ENCODE results near the gene OPCML. TPM values are rescaled to one million over a fixed set of nuclear protein-coding genes. Genes with fewer than 3 reads are reported as not detected.

OPCML gene
- total RNA-seq, 1 experiment from 2014 or later, result not detected

DNA sequence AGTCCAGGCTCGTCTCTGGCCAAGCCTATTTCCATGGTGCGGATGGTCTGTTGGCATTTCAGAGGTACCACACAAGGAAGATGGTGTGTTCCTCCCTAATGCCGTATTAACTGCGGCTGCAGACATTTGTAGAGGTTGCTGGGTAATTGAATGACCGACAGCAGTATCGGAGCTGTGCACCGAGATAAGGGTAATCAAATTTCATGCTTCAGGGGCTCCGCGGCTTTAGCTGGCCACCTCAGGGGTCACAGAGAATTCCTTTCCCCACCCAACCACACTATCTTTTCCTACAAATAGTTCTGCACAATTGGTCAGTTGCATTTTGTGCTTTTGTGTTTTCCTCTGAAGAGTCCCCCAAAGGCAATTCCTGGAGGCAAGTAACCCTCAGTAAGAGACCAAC lies 297.4 kb downstream of the OPCML start:
- DNase-seq (ENCODE audit: low read depth), result no peak

DNA sequence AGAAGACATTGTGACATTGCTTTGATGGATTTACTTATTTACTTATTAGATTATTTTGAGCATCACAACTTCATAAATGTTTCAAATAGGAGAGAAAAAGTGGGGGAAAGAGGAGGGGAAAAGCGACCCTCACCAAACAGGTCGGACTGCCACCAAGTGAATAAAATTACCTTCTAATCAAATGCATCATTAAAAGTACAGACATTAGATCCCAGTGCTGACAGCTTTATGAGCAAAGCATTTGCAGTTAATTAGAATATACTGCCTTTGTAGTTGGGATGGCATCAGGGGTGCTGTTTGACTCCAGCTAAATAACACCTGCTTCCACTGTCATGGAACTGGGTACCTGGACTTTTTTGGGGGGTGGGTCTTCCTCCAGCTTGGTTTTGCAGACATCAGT lies 299.6 kb downstream of the OPCML start:
- DNase-seq (ENCODE audit: low read depth), result no peak

DNA sequence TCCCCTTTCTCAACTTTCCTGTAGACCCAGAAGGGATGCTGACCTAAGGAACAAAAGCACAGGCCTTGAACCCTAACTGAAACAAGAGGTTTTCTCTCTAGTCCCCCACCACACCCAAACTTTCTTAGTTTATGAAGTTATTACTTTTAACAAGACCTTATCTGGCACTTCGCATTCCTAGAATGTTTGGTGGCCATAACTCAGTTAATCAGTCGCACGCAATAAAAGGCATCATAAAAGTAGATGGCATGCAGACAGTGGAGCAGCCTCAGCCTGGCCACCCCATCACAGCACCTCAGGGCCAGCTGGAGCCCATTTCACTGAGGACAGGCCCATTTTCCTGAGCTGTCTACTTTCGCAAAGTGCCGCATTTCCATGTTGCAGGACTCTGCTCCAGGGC lies 301.9 kb downstream of the OPCML start:
- DNase-seq (ENCODE audit: low read depth), result peak; percentile 33

DNA sequence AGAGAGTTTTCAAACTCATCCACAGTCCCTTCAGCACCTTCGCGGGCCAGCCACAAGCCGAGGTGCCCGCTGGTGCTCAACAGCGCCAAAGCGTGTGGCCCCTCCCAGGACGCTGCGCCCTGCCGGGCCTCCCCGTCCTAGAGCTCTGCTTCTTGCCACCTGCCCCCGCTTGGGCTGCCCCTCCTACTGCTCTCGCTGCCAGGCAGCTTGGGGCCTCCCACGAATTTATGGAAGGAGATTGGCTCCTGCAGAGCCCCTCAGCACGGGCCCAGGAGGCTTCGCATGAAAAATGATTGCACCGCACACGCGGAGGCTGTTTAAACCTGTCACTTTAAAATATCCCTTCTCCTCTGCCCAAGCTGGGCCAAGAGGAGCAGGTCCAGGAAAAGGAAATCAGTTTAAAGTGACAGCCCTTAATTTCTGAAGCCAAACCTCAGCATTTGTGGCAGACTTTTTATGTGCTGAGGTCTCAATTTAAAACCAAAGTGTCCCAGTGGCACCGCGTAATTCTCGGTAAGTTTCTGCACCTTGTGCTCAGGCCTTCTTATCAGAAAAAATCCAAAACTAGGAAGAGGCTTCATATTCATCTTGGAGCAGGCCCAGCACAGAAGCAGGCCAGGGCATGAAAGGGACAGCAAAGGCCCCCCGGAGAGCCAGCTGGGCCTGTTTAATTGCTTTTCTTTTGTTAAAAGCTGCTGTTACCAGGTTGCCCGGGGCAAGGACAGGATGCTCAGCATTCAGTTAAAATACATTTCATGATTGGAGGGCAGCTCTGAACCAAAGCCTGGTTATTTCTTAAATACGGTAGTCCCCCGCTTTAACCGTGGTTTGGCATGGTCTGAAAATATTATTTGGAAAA lies 303.6 kb downstream of the OPCML start:
- DNase-seq (ENCODE audit: low read depth), result peak; percentile 33

DNA sequence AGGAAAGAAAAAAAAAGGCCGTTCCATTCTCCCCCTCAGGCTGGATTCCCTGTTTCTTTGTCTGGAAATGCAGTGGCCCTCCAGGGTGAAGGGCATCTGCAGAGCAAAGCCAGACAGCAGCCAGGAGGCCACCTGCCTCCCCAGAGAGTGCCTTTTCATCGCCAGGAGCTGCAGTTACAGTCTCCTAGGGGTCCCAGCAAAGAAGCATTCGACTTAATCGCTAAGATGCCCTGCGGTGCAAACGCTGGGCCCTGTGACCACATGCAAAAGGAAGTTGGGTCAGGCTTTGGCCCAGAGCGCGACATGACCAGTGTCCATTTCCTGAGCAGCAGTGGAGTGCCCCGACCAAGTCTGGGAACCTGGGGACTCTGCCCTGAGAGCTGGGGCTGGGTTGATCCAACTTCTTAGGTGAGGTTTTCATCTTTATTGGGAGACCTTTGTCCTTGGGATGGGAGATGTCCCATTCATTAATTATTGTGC lies 304.6 kb downstream of the OPCML start:
- no peak for DNase-seq (ENCODE audit: low read depth)

DNA sequence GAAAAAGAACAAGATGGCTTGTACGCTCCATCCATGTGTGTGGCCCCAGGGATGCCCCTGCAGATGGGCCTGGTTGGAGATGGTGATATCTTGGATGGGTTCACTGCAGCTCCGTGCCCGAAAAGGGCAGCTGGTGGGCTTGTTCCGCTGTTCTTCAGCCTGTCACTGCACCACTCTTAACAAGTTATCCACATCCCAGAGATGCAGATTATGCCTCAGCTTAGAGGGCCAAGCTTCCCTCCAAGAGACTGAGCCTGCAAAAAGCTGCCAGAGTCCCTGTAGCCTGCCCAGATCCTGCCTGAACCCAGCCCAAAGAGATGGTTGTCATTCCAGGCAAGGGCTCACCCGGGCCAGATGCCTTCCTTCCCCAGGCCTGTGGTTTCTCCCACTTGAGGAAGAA lies 308.0 kb downstream of the OPCML start:
- DNase-seq (ENCODE audit: low read depth), result no peak

DNA sequence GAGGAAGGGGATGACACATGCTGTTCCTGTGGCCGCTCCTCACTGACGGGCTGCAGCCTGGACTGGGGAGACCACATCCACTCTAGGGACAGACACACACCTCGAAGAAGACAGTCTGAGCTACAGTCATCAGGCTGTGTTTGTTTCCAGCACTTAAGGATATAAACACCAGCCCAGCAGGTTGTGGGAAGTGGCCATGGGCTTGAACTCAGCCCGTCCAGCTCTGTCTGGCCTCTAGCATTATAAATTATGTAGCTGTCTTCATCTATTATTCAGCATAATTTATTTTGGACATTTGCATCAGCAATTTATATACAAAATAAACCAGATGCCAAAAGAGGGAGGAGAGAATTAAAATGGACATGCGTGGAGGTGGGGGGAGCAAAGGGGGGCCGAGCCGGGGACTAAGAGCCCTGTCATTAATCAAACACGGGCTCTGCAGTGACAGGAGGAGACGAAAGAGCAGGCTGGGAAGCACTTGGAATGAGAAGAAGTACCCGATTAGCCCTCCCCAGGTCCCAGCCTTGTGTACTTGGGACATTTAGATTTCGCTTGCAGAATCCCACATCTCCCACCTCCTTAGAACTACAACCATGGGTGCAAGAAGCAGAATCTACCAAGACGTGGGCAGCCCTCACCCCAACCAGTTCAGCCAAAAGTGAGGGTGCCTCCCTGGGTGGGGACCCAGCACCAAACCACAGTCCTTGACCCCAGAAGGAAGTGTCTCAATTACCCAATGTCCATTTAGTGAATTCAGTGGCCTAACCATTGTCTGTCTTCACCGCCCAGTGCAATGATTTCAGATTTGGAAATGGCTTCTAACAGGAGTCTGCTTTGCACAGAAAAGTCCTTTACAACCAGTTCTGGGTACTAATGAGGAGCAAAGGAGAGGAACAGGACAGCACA lies 309.6 kb downstream of the OPCML start:
- no peak for DNase-seq (ENCODE audit: low read depth)

DNA sequence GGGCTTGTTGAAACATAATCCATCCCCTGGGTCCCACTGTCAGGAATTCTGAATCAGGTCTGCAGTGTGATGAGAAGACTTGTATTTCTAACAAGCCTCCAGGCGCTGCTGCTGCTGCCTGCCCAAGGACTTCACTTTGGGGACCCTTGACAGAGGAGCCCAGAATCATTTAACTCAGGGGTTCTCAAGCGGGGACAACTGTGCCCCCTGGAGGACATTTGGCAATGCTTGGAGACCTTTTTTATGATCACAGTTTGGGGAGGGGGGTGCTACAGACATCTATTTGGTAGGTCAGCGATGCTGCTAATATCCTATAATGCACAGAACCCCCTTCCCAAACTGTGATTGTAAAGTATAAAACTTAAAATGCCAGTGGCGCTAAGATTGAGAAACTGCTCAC lies 312.8 kb downstream of the OPCML start:
- DNase-seq (ENCODE audit: low read depth), result no peak

DNA sequence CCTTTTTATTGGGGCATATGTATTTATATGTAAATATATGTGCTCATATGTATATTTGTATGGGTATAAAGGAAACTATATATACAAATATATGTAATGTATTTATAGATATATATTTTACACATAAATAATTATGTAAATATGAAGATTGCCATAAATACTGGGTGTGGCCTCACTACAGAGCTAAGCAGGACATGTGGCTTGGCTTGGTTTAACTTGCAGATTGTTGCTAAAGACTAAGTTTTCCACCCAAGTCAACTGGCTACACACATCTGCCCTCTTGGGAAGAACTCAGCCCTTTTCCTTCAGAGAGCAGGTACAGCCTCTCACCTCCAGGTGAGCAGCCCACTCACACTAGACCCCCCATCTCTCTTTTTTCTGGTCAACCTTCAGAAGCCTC lies 315.5 kb downstream of the OPCML start:
- no peak for DNase-seq (ENCODE audit: low read depth)

DNA sequence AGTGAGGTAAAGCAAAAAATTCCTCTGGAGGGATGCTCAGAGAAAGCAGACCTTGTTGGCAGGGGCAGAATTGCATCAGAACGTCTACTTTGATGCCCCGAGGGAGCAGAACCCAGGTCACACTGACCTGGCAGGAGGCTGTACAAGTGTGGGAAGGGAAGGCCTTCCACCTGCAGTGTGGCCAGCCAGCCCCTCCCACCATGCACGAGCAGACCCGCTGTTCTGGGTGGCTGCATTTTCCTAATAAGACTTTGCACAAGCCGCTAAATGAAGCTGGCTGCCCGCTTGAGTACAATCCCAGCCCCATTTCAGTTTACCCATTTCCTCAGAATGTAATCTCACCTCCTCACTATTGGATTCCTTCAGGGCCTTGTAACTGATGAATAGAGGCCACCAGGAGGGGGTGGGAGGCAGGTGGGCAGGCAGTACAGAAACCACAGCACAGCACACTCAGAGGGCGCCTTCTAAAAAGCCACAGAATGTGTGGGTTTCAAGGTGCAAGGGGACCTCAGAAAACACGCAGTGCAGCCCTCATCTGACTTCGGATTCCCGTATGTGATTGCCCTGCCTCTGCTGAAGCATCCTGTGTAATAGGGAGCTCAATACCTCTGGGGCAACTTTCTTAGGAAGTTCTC lies 316.6 kb downstream of the OPCML start:
- DNase-seq (ENCODE audit: low read depth), result no peak

DNA sequence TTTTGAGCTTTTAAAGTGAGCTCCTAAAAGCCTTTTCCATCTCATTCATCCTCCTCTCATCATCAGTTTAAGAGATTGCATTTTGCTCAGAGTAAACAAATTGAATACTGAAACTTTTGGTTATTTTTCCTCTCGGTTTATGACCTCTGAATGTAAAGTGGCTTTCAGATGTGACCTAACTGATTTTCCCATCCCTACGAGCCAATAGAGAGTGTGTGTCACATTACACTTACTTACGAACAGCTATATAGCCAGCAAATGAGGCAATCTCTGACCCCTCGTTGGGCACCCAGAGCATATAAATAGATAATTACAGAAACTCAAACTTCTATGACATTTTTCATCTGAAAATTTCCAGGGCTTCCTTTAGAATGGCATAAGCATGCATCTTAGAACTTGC lies 317.7 kb downstream of the OPCML start:
- no peak for DNase-seq (ENCODE audit: low read depth)

DNA sequence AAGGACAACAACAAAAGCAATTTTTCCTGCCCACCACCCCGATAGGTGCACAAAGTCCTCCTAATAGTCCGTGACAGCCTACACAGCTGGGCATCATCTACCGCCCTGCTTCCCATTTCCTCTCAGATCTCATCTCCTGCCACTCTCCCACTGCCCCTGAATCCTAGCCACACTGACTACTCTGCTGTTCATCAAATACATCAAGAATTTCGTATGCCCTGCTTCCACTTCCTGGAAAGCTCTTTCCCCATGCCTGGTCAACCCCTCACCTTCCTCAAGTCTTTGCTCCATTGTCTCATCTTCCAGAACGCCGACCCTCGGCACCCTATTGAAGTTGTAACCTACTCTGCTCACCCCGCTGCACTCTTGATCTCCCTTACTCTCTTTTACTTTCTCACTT lies 320.1 kb downstream of the OPCML start:
- no peak for DNase-seq (ENCODE audit: low read depth)

DNA sequence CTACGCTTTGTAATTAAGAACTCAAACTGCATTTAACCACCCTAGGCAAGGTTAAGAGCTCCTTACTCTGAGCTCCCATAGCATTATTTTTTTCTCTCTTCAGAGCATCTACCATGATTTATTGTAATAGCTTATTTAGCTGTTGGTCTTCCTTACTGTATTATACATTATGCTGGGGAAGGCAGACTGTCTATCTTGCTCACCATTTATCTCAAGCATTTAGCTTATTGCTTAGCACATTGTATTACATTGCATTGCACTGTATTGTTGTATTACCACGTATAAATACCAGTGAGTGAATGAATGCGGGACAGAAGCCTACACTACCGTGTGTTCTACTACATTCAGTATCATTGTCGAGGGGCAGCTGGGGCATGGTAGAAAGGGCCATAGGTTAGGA lies 324.3 kb downstream of the OPCML start:
- no peak for DNase-seq (ENCODE audit: low read depth)

DNA sequence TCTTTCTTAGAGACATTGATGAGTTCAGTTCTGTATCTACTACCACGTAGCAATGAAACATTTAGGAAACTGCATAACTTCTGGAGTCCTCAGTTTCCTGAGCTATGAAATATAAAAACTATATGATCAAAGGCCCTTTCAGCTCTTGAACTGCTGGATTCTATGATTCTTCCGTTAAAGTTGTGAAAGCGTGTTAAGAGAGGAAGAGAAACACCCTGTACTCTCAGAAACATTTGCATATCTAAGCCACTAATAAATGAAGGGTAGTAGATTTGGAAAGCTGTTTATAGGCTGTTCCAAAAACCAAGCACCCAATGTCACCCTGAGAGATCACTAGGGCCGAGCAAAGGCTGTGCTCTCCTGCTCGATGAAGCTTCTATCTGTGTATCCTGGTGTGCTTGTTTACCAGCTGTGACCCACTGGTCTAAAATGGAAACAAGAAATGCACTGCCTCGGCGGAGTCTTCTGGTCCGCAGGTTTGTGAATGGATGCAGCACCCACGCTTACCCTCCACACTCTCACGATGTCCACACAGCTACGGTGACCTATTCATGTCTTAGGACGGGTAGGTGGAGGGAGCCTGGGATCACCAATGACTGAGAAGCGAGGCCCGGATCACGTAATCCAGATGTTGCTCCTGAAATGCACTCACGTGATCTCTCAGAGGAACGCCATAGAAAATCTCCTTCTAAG lies 325.8 kb downstream of the OPCML start:
- DNase-seq (ENCODE audit: low read depth), result no peak

DNA sequence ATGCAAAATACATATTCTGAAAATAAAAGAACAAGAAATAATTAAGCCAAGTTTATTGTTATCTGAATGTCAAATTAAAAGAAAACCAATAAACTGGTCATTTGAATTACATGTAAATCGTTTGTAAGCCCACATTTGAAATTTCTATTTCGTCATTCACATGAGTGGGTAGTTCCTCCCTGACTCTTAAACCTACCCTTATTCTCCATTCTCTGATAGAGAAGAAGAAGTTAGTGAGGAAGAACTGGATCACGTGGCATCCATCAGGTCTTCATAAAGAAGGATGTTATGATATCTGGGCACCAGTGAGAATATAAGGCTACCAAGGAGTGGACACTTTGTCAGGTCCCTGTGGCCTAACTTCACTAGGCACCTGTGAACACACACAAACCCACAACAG lies 328.1 kb downstream of the OPCML start:
- DNase-seq (ENCODE audit: low read depth), result no peak

DNA sequence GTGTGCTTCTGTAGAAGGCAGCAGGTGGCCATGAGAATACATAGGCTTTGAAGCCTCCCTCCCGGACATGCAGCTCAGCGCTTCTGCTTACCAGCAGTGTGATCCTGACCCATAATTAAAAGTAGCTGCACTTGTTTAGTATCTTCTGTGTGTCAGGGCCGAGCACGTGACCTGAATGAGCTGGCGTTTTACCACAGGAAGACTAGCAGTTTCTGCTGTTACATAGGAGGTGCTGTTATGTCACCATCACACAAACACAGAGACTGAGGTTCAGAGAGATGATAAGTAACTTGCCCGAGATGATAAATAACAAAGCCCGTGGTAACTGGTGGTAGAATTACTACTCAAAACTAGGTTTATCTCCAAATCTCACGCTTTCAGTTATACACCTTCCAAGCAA lies 329.5 kb downstream of the OPCML start:
- DNase-seq (ENCODE audit: low read depth), result no peak

DNA sequence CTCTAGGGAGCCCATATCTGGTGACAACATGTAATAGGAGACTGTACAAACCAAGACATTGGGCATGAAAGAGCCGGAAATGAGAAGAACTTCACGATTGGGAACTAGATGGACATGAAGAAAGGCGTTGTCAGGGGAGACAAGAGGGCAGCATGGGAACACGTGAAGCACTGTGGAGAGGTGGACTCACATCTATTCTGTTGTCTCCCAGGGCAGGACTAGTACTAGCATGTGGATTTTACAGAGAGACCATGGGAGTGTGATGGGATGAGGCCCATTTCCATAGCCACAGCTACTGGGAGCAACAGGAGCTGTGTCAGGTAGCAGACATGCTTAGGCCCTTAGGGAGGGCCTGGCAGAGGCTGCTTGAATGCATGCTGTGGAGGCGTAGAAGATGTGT lies 333.9 kb downstream of the OPCML start:
- DNase-seq (ENCODE audit: low read depth), result no peak

DNA sequence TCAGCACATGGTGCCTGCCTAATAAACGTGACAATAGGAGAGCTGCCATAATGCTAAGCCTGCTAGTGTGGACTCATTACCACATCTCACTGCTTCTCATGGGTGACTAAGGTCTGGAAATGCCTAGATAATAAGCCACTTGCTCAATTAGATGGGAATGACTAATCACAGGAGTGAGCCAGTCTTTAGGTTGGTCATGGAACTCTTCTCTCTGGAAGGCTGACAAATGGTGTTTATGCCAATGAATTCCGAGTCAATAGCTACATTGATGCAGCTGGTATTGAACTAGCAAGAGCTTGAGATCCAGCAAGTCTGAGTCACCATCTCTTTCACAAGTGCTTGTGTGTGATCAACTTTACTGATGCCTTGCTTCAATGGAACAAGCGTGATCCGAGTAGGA lies 334.9 kb downstream of the OPCML start:
- DNase-seq (ENCODE audit: low read depth), result peak; percentile 84

DNA sequence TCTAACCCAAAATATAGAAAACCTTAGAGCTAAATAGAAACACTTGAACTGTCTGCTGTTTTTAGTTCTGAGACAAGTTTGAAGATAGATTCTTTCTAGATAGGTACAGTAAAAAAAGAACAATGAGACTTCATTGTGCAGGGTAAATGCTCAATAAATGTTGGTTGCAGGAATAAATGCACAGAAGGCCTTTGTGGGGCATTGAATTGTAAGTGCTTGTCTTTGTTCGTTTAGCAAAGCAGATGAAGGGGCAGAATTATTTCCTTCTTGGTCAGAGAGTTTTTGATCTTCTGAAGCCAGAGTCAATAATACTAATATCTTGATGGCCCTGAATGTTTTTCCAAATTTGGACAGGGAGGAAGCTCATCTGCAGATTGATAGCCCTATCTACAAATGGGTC lies 340.4 kb downstream of the OPCML start:
- DNase-seq (ENCODE audit: low read depth), result no peak

DNA sequence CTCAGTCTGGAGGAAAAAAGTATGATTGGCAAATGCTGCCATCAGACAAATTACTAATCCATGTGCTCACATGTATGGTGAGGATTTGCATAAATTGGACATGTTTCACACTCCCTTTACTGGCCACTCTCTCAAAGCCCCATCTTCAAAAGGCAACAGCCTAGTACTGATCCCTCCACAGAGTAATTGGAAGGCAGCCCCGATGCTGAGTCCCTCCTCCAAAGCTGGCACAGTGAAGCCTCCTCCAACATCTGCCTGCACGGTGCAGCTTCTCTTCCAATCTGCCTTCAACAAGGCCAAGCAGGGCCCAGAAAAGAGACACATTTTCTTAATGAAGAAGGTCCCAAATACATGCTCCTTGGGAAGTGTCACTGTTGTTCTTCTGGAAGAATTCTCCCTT lies 350.6 kb downstream of the OPCML start:
- no peak for DNase-seq (ENCODE audit: low read depth)

DNA sequence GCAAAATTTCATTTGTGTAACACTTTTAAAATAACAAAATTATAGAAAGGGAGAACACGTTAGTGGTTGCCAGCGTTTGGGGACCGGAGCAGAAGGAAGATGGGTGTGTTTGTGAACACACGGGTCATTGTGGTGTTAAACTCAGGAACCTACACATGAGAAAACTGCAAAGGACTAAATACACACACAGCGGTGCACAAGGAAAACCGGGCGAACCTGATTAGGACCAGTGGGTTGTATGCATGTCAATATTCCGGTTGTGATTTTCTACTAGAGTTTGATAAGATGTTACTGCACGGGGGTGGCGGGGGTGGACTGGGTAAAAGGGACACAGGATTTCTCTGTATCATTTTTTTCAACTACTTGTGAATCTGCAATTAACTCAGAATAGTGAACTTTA lies 351.2 kb downstream of the OPCML start:
- no peak for DNase-seq (ENCODE audit: low read depth)

DNA sequence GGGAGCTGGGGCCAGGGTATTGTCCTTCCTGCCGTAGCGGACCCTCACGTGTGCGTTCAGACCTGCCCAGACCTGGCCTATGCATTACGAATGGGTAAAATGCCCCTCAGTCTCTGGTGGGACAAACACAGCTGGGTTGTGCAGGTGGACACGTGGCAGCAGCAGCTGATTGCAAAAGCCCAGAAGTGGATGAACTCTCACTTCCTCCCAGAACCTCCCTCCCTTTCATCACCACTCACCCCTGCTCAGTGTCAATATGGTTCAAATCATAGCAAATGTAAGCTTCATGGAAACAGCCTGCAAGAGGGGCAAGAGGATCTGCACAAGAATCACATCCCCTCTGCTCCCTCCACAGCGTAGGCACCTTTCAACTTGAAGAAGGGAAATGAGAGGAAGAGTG lies 352.1 kb downstream of the OPCML start:
- DNase-seq (ENCODE audit: low read depth), result no peak

Measured in Daoy (cell line).